Metanephros (tissue), 2 donors: ENCODE measurements around the gene ALG13. TPM values are rescaled to one million over a fixed set of nuclear protein-coding genes. Genes with fewer than 3 reads are reported as not detected.

Experiments used
- small RNA-seq: library from RNA; depleted of rRNA; stranded (forward); fragments of <200 nt; gene quantifications from one replicate; pipeline ENCODE3, GENCODE V24; 2014; ENCODE audit warnings: low replicate concordance
- total RNA-seq: library from RNA; depleted of rRNA; stranded (reverse); fragments of >200 nt; gene quantifications from one replicate; pipeline ENCODE4 v1.2.3, GENCODE V29; 2014

The ALG13 gene
- 69.1 TPM for total RNA-seq

DNA sequence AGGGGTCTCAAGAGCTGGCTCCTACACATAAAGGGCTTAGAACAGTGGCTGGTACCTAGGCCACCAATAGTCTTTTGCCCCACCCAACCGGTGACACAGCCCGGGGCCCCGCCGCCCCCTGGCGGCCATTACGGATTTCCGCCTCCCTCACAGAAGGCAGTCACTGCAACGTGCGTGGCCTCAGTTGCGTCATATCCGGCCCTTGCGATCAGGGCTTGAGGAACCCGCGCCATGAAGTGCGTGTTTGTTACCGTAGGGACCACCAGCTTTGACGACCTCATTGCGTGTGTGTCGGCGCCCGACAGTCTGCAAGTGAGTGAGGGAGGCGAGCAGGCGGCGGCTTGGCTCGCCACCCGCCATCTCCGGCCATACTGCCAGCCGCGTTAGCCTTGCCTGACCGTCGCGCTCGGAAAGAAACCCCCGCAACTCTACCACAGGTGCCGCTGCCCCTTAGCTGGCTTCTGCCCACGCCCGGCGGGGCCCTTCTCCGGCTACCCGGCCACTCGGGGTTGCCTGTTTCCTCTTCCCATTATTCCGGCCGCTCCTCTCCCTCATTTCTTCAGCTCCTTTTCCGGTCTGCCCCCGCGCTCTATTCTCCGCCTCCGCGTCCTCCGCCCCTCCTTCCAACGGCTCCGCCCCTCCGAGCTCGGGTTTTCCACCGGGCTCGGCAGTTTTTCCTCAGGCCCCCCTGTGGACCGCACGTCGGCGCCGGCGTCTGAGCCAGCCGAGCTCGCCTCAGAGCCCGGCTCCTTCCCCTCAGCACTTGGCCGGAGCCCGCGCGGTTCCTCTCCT lies at the start of gene ALG13:
Gene ALG13 (plus strand): TSS at position 183 of the 792 bp plus-strand sequence. CDS start 49 bp downstream, at position 232.

Small RNA genes within 50 kb of the gene (small RNA-seq; reads per million reads assigned to genes)
- gene RNA5SP512: 0.07 reads per million

Other genes with a start within 250 kb of the ALG13 start
- gene SERTM2, start 169.5 kb upstream of the ALG13 start, total RNA-seq: 1.3 TPM
- not detected for gene TRPC5OS, start 195.0 kb downstream of the ALG13 start, total RNA-seq